A549 treated with RU486 at 1 μM for 4 hours (cell line): ENCODE measurements around the gene IFI27L2. TPM values are rescaled to one million over a fixed set of nuclear protein-coding genes. Genes with fewer than 3 reads are reported as not detected.

Experiments used
- total RNA-seq: library from RNA; stranded (reverse); fragments of 200-300 nt; extraction: Qiagen RNA extraction; gene quantifications from 5 replicates; pipeline ENCODE4 v1.2.3, GENCODE V29; 2022; ENCODE audit warnings: low read depth

The IFI27L2 gene
- 42.4 to 66.5 TPM (median 57.2 TPM) in 5 replicates for total RNA-seq

GRCh38 chr14:94129111-94129757 lies at the start of gene IFI27L2:
Gene IFI27L2, minus strand, starts transcription at chr14:94129604. Its CDS starts 40 bp downstream, at chr14:94129564.

DNA sequence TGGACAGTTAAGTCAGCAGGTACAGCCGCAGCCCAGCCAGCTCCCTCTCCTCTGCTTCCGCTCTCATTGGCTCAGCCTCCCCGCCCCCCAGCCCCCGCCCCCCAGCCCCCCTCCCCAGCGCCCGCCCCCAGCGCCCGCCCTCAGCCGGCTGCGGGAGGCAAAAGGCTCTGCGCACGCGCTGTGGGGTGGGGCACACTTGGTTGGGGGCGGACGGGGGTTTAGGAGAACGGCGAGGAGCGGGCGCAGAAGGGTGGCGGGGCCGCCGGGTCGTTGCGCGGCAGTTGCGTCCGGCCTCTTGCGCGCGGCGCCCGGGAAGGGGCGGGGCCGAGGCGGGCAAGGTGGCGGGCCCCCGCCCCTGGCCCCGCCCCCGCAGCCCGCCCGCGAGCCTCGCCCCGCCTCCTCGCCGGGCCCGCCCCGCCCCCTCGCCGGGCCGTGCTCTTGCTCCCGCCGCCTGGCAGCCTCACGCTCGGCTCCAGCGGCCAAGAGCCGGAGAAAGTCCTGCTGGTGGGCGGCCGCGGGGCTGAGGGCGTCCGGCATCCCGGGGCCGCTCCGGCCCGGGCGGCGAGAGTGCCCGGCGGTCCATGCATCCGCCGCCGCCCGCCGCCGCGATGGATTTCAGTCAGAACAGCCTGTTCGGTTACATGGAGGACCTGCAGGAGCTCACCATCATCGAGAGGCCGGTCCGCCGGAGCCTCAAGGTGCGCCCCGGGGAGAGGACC lies 44.6 kb upstream of the IFI27L2 start, which contains the start of gene PPP4R4:
TSS of gene PPP4R4 (plus strand) at position 438 of the 719 bp plus-strand sequence. CDS start at position 582, 144 bp downstream.

DNA sequence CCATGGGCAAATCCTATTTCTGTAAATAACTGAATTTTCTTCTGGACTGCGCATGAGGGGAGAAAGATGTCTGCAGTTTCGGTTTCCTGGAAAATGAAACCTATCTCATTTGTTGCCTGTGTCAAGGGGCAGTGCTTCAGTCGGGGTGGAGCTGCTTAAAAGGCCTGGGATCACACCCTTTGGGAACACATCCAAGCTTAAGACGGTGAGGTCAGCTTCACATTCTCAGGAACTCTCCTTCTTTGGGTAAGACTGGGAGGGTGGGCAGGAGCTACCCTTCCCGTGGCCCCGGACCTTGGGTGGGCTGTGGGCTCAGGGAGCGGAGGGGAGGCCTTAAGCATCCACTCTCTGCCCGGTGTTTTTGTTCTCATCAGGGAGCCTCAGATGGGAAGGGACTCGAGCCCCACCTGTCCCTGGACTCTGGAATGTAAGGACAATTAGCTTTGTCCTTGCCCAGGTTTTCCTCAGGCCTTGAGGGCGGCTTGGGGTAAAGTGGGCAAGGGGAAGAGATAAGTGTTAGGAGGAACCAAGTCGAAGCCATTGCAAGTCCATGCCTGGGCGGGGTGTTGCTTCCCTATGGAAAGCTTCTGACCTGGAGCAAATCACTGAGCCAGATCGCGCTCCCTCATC lies 18.7 kb downstream of the IFI27L2 start, which contains the start of gene IFI27:
TSS of gene IFI27 (plus strand) at position 185 of the 630 bp plus-strand sequence.

DNA sequence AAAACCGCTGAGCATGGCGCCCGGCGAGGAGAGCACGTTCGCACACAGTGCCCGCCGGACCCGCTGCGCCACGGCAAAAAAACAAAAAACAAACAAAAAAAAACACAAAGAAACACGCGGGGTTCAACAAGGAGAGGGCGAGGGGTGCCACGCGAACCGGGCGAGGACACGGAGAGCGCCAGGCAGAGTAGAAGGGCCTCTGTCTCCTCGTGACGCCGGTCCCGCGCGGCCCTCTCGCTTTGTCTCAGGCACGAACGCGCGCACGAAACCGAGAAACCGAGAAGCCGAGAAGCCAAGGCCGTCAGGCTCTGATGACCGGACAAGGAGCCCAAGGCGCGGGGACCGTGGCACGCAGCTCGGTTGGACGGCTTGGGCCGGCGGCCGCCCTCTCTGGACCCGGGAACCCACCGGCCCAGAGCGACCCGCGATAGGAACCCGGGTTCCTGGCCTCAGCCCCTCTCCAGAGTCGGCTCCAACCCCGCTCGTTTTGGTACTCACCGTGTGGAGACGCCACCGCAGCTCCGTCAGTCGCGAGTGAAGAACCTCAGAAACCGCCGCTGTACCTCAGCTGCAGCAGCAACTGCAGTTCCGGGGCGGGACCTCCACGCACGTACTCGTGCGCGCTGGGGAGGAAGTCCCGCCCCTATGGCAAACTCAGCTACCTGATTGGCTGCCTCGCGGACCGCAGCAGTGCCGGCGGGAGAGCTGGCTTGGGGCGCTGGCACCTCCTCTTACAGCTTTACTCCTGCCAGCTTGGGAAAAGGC lies 48.6 kb downstream of the IFI27L2 start, which contains the start of the genes DDX24 and IFI27L1:
TSS of gene DDX24 (minus strand) at position 582 of the 765 bp plus-strand sequence. CDS start 1,460 bp downstream, outside the sequence.
TSS of gene IFI27L1 (plus strand) at position 690 of the 765 bp plus-strand sequence. CDS start 15,628 bp downstream, outside the sequence.

Other genes with a start within 250 kb of the IFI27L2 start
- gene FAM181A, start 202.3 kb downstream of the IFI27L2 start, total RNA-seq = not detected in 5 replicates
- gene ASB2, start 153.0 kb downstream of the IFI27L2 start, total RNA-seq = 1.4 to 3.7 TPM (median 2.1 TPM) in 5 replicates
- gene CCDC197, start 132.3 kb downstream of the IFI27L2 start, total RNA-seq = not detected in 5 replicates
- 3.7 to 6.8 TPM (median 4.3 TPM) in 5 replicates for gene OTUB2, start 103.3 kb downstream of the IFI27L2 start, total RNA-seq
- gene DDX24, start 48.4 kb downstream of the IFI27L2 start, total RNA-seq = 186 to 221 TPM (median 191 TPM) in 5 replicates
- gene IFI27L1, start 48.3 kb downstream of the IFI27L2 start, total RNA-seq = 17.6 to 23.5 TPM (median 20.7 TPM) in 5 replicates
- 0.25 to 2.0 TPM (median 1.1 TPM) in 5 replicates for gene IFI27, start 18.9 kb downstream of the IFI27L2 start, total RNA-seq
- 0.27 to 0.79 TPM (median 0.46 TPM) in 5 replicates for gene PPP4R4, start 44.7 kb upstream of the IFI27L2 start, total RNA-seq
- gene SERPINA10, start 163.7 kb upstream of the IFI27L2 start, total RNA-seq = not detected in 5 replicates
- gene SERPINA6, start 193.7 kb upstream of the IFI27L2 start, total RNA-seq = 0.49 to 1.9 TPM (median 0.66 TPM) in 5 replicates
- not detected in 5 replicates for gene SERPINA2, start 237.1 kb upstream of the IFI27L2 start, total RNA-seq